GM13976 (cell line): ENCODE measurements around the gene CTSL.

Source experiments
- DNase-seq: peaks from one replicate; pipeline ENCODE4 v3.0.0; 2012; ENCODE audit warnings: low spot score
- CTCF ChIP-seq: IDR thresholded peaks from 2 replicates; pipeline ENCODE4 v1.5.1; 2012; ENCODE audit warnings: borderline replicate concordance, mild to moderate bottlenecking; ENCODE audit not compliant: insufficient read depth; ENCODE audit errors: extremely low read depth, missing control alignments, control extremely low read depth
- in situ Hi-C: fragments of 300-500 bp; cut with MboI; formaldehyde crosslinking; loops from one replicate; pipeline ENCODE4 v1.12.0; 2022; ENCODE audit warnings: low sequenced_read_pairs, mixed read lengths, inconsistent platforms; ENCODE audit not compliant: unreplicated experiment

The CTSL gene

GRCh38 chr9:87686520-87687090, 39.3 kb upstream of the CTSL start:
- in situ Hi-C loops: no loop called here

GRCh38 chr9:87687207-87687606, 38.7 kb upstream of the CTSL start:
- TF ChIP-seq CTCF: no peak
- no peak for DNase-seq
- in situ Hi-C loops: no loop called here

More at GRCh38 chr9:87686520-87687090, 39.3 kb upstream of the CTSL start:
- DNase-seq: no peak
- TF ChIP-seq CTCF: no peak

GRCh38 chr9:87694236-87694755, 31.6 kb upstream of the CTSL start:
- TF ChIP-seq CTCF: no peak
- in situ Hi-C loops: no loop called here
- DNase-seq: no peak

- no peak for DNase-seq
- TF ChIP-seq CTCF: no peak
- in situ Hi-C loops: no loop called here
These were observed 30.4 kb upstream of the CTSL start for GRCh38 chr9:87695523-87695922.

- DNase-seq: no peak
- TF ChIP-seq CTCF: no peak
- in situ Hi-C loops: no loop called here
These were observed 29.3 kb upstream of the CTSL start for GRCh38 chr9:87696641-87697040.

- TF ChIP-seq CTCF: no peak
- in situ Hi-C loops: no loop called here
- DNase-seq: no peak
These were observed 27.7 kb upstream of the CTSL start for GRCh38 chr9:87698069-87698809.
